Esophagus mucosa (tissue), 1 donor: ENCODE data around the gene RBM11. TPM values are rescaled to one million over a fixed set of nuclear protein-coding genes. Genes with fewer than 3 reads are reported as not detected.

Experiments
- ATAC-seq: fragments of 200-7000 bp; cut with Tn5 transposase; one replicate; pipeline ENCODE4 v1.9.1; 2020
- total RNA-seq: library from RNA; stranded (reverse); gene quantifications from one replicate; pipeline ENCODE4 v1.2.4, GENCODE V29; 2023
- donor health status: DM: yes; HTN: yes; CAD: no.

RBM11 gene
- total RNA-seq, 1 donor from 2014 or later: 2.1 TPM

- ATAC-seq: no peak
Observed at GRCh38 chr21:14271641-14272040, 55.7 kb downstream of the RBM11 start.

DNA sequence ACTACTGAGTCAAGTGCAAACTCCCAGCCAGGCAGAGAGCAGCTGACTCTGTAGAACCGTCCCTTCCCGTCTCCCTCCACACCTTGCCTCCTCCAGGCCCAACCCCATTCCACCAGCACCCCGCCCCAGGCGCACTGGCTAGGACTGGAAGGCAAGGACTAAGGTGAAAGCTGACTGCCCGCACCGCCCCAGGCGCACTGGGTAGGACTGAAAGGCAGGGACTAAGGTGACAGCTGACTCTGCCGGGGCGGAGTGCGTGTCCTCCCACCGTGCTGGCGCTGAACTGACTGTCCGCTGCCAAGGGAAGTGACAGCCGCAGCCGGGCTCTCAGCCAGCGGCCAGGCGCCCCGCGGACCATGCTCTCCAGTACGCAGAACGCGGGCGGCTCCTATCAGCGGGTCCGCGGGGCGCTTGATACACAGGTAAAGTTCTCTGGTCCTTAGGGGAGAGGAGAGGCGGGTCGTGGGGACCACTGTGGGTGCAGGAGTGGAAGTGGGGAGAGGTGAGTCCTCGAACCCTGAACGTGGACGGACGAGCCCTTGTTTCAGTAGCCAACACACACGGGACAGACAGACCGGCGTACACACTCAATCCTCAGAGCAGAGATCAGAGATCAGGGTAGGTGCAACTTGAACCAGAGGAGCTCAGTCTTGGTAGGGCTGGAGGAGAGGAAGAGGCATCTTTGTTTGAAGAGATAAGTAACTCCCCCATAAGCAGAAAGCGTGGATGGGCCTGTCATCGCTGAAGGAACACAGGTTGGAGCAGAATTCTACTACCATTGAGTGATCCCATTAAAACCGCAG, 58.0 kb downstream of the RBM11 start:
- ATAC-seq: peak; percentile 98

GRCh38 chr21:14275702-14276205, 59.8 kb downstream of the RBM11 start:
- ATAC-seq: no peak

Other genes starting within 250 kb of the RBM11 start
- not detected for gene LIPI, start 5.2 kb upstream of the RBM11 start, total RNA-seq
- 10.8 TPM for gene HSPA13, start 167.0 kb downstream of the RBM11 start, total RNA-seq